ENCODE results near the gene GRIN3B.

GRCh38 chr19:1025960-1026782 lies 26.0 kb downstream of the GRIN3B start, which contains the start of gene CNN2:
- no peak for TF ChIP-seq CTCF (conservative IDR thresholded peaks at IDR 0.05)
- TF ChIP-seq EZH2 (IDR thresholded peaks at IDR 0.05; ENCODE audit: low read depth): no peak

Measured in PC-9 (cell line).